Heart left ventricle (tissue), 13 donors: ENCODE data around the gene HOTAIR.

Source experiments
- POLR2A ChIP-seq, 2 donors: fragments of 450-650 bp; IDR thresholded peaks; one replicate each; pipeline ENCODE4 v1.6.1; 2017; ENCODE audit warnings: antibody characterized with exemption in 2 of 2, mild to moderate bottlenecking in 2 of 2, moderate library complexity in 2 of 2
- TF ChIP-seq, protein P1 (sequence below), 12 donors: fragments of 200-600 bp; sonication (generic) in 4 of 12; IDR thresholded peaks; one replicate each; pipeline versions ENCODE4 v1.5.0 to v1.8.0; 2018 to 2022; ENCODE audit warnings: antibody characterized with exemption in 12 of 12, mild to moderate bottlenecking in 5 of 12
- donor health status: ischemic (EF 13 %, LVEDD 7.1; RV severe dilation, severe dysfunction).
- donor health status: DM: no; HTN: yes; CAD: no.
- donor health status: DM: no; HTN: no; CAD: no.
- donor health status: ischemic (EF 25% LVEDD 6.9; RV normal size, moderate dysfunction).
- donor health status: ischemic (EF 25% LVEDD 5.7; RV mildly dilated, moderate dysfunction).
- donor health status: ischemic (EF 35%, LVEDD 5.7; RV mildly dilated, moderate dysfunction).
- donor health status: nonischemic (EF 11% LVEDD 7.7; RV severe dilation, severe dysfunction).
- donor health status: DM: yes; HTN: yes; CAD: no.
- donor health status: PGD.
- donor health status: ischemic (EF 29% LVEDD 5.4; RV normal size, mild dysfunction).
- donor health status: nonischemic (EF 23%, LVEDD 6.1; RV moderate dilation, normal function).

DNA sequence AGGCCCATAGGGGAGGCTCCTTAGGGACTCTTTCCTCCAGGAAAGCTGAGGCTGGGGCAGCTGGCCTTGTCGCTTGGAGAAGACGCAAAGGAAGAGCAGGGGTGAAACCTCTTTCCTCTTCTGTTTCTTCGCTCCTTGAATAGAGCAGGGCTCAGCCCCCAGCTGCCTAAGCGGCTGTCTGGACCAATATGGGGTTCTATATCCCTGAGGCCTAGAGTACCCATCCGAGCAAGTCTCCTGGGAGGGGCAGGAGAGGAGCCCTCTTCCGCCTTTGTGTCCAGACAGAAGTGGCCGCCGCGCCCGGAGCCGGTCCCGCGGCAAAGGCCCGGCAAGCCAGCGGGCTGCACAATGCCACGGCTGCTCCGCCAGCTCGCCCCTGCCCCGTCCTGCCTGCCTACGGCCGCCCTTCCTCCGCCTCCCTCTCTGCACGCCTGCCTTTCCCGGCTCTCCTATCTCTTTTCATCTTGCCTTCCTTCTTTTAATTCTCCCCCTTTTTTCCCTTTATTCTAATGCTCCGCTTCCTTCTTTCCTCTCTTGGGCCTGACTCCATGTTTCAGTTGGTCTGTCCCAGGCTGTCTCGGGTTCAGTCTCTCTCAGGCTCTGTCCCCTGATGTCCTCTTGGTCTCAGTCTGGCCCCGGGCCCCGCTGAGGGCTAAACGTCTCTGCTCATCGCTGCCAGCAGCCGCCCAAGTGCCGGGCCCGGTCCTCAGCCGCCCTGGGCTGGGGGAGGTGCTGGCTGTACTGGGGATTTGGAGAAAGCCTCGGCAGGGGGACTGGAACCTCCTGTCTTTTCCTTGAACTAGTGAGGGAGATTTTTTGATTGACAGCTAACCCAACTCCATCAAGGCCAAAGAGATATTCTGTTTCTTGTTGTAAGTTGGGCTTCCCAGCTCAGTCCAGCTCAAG lies 22.7 kb upstream of the HOTAIR start:
- no peak for TF ChIP-seq POLR2A (IDR thresholded peaks at IDR 0.05)
- TF ChIP-seq, protein P1, sequence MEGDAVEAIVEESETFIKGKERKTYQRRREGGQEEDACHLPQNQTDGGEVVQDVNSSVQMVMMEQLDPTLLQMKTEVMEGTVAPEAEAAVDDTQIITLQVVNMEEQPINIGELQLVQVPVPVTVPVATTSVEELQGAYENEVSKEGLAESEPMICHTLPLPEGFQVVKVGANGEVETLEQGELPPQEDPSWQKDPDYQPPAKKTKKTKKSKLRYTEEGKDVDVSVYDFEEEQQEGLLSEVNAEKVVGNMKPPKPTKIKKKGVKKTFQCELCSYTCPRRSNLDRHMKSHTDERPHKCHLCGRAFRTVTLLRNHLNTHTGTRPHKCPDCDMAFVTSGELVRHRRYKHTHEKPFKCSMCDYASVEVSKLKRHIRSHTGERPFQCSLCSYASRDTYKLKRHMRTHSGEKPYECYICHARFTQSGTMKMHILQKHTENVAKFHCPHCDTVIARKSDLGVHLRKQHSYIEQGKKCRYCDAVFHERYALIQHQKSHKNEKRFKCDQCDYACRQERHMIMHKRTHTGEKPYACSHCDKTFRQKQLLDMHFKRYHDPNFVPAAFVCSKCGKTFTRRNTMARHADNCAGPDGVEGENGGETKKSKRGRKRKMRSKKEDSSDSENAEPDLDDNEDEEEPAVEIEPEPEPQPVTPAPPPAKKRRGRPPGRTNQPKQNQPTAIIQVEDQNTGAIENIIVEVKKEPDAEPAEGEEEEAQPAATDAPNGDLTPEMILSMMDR (IDR thresholded peaks at IDR 0.05): no peak
